Posterior vena cava (tissue), 2 donors: Measurements from ENCODE around the gene LTBP3. TPM values are rescaled to one million over a fixed set of nuclear protein-coding genes. Genes with fewer than 3 reads are reported as not detected.

Experiments used
- DNase-seq: peaks from one replicate; pipeline ENCODE4 v3.0.0-alpha.2; 2020; ENCODE audit warnings: low spot score
- intact Hi-C, 2 donors: fragments of 100-400 bp; cut with DNase I; formaldehyde crosslinking; loops; one replicate each; pipeline versions ENCODE4 v1.14.1 to v1.14.2; 2022 to 2023
- total RNA-seq, 2 donors: library from RNA; stranded (reverse); fragmentation: NEBNext Ultra II Directional; extraction: Animal tissue kit (Norgen Biotek cat#: 25700); gene quantifications; one replicate each; pipeline ENCODE4 v1.2.1, GENCODE V29; 2021
- donor health status: DM: yes; HTN: yes; CAD: no.
- donor health status: DM: yes; HTN: yes; CAD: no.

LTBP3 gene
- total RNA-seq, 2 donors from 2014 or later, result 127 to 196 TPM

DNA sequence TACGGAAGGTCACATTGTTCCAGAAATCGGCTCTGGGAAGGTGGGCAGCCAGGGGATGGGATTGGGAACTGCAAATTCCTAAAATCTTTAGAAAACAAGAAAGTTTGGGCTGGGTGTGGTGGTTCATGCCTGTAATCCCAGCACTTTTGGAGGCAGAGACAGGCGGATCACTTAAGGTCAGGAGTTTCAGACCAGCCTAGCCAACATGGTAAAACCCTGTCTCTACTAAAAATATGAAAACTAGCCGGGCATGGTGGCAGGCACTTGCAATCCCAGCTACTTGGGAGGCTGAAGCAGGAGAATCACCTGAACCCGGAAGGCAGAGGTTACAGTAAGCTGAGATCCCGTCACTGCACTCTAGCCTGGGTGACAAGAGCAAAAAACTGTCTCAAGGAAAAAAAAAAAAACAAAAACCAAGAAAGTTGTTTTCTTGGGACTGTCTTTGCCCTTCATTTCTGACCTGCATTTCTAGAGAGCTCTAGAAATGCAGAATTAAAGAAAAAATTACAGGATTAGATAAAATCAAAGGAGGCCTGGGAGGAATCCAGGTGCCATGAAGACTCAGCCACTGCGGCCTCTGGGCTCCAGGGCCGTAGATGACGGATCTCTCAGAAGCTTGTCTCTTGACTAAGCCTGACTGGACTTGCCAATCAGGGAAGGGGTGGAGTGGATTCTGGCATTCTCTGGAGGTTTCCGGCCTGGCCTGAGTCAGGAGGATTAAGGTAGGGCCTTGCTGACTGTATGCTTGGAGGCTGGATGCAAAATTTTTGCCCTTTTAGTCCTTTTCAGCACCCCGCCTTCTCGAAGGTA, 64.6 kb downstream of the LTBP3 start:
- intact Hi-C loops, result loop anchor here in 1 of 2 donors (2.0 kb wide), 1 partner anchor 15 kb away; no protein-coding TSS in a partner anchor
- peak; percentile 93 for DNase-seq

DNA sequence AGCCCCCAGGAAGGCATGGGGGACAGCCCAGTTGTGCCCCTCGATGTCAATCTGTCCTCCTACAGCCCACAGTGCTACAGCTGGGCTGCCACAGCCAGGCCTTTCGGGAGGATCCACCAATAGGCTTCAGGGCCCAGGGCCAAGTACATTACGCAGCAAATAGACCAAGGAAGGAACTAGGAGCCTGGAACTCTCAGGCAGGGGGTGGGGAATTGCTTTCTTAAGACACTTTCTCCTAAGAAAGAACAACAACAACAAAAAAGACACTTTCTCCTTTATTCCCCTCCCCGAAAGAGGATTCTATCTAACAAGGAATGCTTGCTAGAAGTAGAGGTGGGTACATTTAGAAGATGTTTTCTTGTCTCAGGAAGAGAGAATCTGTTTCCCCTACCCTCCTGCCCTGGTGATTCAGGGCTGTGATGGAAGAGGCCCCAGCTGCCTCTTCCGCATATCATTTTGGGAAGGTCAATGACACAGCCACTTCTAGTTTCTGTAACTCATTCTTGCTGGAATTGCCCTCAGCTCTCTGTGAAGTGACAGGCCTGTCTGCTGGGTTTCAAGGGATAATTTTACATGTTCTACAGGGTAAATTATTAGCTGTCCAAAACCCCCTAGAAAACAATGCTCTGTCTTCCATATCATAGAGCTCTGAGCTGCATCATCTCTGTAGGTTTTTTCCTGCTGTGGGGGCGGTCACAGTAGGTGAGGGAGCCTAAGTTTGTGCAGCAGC, 65.4 kb downstream of the LTBP3 start:
- intact Hi-C loops, result loop anchor here in 1 of 2 donors (2.0 kb wide), 1 partner anchor 14 kb away; no protein-coding TSS in a partner anchor
- peak; percentile 95 for DNase-seq

DNA sequence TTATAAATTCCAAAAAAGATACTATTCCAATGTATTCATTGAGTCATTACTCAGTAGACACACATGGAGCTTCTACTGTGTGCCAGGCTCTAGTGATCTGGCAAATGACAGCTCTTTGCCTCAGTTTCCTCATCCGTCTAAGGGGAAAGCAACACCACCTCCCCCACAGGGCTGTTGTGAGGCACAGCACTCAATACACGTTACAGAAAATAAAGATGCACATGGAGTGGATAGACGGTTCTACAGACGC, 65.8 kb downstream of the LTBP3 start:
- intact Hi-C loops, result loop anchor here in 1 of 2 donors (2.0 kb wide), 1 partner anchor 14 kb away; no protein-coding TSS in a partner anchor
- DNase-seq, result no peak

DNA sequence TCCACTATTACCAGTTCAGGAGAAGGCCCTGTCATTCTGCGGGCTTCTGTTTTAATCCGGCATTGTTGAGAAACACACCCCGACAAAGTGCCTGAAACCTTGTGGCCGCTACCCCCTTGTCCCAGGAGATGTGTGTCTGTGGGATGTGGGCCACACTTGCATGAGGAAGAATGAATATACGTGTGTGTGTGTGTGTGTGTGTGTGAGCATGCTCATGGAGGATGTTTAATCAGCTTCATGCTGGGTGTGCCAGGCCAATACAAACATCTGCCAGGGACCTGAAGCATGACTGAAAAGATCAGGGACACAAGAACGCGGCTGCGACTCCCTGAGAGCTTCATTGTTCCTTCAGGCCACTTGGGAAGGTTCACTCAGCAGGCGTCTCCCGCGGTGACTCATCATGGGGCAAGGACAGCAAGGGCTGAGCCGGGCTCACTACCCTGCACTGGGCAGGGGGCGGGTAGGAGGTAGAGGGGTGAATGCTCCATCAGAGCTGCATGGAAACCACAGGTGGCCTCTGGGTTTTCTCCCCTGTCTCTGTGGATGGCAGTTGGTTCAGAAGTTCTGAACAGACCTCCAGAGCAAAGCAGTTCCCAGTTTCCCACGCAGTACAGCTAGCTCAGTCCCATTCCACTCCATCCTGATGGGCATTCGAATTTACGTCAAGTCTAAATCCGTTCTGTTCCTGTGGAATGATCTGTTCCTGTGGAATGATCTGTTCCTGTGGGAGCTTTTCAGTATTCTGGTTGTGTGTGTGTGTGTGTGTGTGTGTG, 66.4 kb downstream of the LTBP3 start:
- intact Hi-C loops, result loop anchor here in 1 of 2 donors (2.0 kb wide), 1 partner anchor 13 kb away; no protein-coding TSS in a partner anchor
- DNase-seq, result peak; percentile 93

DNA sequence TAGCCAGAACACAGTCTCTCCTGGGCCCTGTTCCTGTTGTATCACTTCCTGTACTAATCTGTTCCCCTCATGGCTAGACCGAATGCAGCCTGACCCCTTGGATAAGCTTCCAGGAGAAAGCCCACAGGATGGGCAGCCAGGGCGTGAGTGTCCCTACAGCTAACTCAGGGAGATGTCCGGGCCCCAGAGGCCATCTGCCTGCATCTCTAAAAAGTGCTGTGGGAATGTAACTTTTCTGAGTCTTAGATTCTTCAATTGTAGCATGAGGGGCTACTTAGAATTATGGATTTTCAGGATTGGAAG, 67.0 kb downstream of the LTBP3 start:
- no peak for DNase-seq
- intact Hi-C loops, result no loop called here

DNA sequence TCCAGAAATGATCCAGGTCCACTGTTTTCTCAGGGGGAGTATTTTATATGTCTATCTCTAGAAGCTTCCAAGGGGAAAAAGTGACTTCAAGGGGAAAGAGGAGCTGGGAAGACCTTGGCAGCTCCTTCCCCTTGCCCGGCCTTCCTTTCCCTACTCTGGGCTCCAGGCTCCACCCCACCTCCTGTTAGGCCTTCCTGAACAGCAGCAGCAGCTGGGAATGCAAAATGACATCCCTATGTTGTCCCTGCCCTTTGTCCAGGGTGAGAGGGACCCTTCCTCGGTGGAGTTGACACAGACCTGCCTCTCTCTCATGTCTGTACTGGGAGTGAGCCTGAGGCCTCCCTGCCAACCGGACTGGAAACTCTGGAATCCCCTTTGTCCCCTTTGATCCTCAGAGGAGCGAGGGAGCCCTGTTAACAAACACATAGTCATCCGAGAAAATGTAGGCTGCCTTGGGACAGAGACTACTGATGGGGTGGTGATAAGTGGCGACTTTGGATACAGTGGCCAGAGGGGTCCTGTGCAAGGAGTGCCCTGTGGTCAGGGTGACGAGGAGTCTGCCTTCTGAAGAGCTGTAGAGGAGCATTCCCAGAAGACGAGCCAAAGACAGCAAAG, 68.3 kb downstream of the LTBP3 start:
- intact Hi-C loops, result no loop called here
- DNase-seq, result no peak

DNA sequence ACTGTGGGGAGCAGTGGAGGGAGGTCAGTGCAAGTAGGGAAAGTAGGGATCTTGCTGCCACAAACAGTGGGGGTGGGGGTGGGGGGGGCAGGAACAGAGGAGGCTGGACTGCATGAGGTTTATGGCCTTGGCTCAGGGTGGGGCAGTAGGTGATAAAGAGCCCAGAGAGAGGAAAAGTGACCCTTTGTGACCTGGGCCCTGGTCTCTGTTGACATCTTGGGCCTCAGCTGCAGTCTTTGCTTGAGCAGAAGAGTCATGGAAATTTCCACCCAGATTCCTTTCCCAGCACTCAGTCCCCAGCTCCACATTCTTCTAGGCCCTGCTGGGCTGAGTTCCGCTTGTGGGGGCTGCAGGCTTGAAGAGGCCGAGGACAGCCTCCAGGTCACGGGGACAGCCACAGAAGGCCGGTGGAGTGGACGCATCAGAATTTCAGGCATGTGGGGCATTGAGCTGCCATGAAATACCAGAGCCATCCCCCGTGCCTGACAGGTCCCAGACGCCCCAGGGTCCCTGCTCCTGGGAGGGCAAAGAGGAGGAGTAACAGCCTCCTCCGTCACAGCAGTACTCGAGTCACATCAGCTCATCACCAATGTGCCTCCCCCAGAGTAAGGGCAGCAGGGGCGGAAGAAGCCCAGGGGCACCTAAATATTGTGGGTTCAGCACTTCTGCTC, 69.0 kb downstream of the LTBP3 start:
- DNase-seq, result peak; percentile 88
- intact Hi-C loops, result no loop called here

Other genes with a start within 250 kb of the LTBP3 start
- 10 to 100 TPM; 15.7 to 16.2 TPM for gene CDC42EP2, start 243.5 kb downstream of the LTBP3 start, total RNA-seq
- gene DPF2, start 224.5 kb downstream of the LTBP3 start, total RNA-seq, result 10 to 100 TPM; 38.2 to 55.6 TPM
- not detected for gene TIGD3, start 203.6 kb downstream of the LTBP3 start, total RNA-seq
- 1 to 10 TPM; 6.1 to 9.6 TPM for gene SLC25A45, start 175.7 kb downstream of the LTBP3 start, total RNA-seq
- gene FRMD8, start 171.7 kb downstream of the LTBP3 start, total RNA-seq, result 10 to 100 TPM; 19.0 to 20.7 TPM
- gene NEAT1, start 135.6 kb downstream of the LTBP3 start, total RNA-seq, result 1,000 to 10,000 TPM in 1 of 2 donors, 100 to 1,000 TPM in 1; 742 to 1,004 TPM
- 1,000 to 10,000 TPM; 9,235 to 9,828 TPM for gene MALAT1, start 59.3 kb downstream of the LTBP3 start, total RNA-seq
- gene SCYL1, start 33.3 kb downstream of the LTBP3 start, total RNA-seq, result 10 to 100 TPM; 66.3 to 74.3 TPM
- 10 to 100 TPM; 29.2 to 29.5 TPM for gene ZNRD2, start 12.1 kb upstream of the LTBP3 start, total RNA-seq
- gene FAM89B, start 14.2 kb upstream of the LTBP3 start, total RNA-seq, result 10 to 100 TPM; 43.3 to 53.0 TPM
- 100 to 1,000 TPM; 190 to 223 TPM for gene EHBP1L1, start 17.7 kb upstream of the LTBP3 start, total RNA-seq
- under 1 TPM; 0.65 to 0.71 TPM for gene KCNK7, start 37.4 kb upstream of the LTBP3 start, total RNA-seq
- gene MAP3K11, start 55.9 kb upstream of the LTBP3 start, total RNA-seq, result 10 to 100 TPM; 39.1 to 46.3 TPM
- 10 to 100 TPM; 21.3 to 22.6 TPM for gene PCNX3, start 57.4 kb upstream of the LTBP3 start, total RNA-seq
- gene SIPA1, start 79.7 kb upstream of the LTBP3 start, total RNA-seq, result 10 to 100 TPM; 62.9 to 64.2 TPM
- 10 to 100 TPM; 57.6 to 80.8 TPM for gene RELA, start 104.6 kb upstream of the LTBP3 start, total RNA-seq
- 10 to 100 TPM; 62.3 to 65.0 TPM for gene KAT5, start 153.9 kb upstream of the LTBP3 start, total RNA-seq
- gene RNASEH2C, start 162.4 kb upstream of the LTBP3 start, total RNA-seq, result 10 to 100 TPM; 43.7 to 45.0 TPM
- 10 to 100 TPM; 10.7 to 15.3 TPM for gene AP5B1, start 222.6 kb upstream of the LTBP3 start, total RNA-seq
- not detected for gene OVOL1, start 228.7 kb upstream of the LTBP3 start, total RNA-seq